Gastroesophageal sphincter (tissue), 3 donors: ENCODE results near the gene TAF1.

Experiments
- EP300 ChIP-seq: sonication (generic); formaldehyde crosslinking; IDR thresholded peaks from one replicate; pipeline ENCODE4 v1.6.1; 2017; ENCODE audit warnings: antibody characterized with exemption, mild to moderate bottlenecking
- POLR2A ChIP-seq, 2 donors: fragments of 450-650 bp; IDR thresholded peaks; one replicate each; pipeline ENCODE4 v1.6.1; 2017; ENCODE audit warnings: antibody characterized with exemption in 2 of 2, mild to moderate bottlenecking in 2 of 2, moderate library complexity in 1 of 2
- TF ChIP-seq, protein P1 (sequence below), 4 experiments: fragments of 200-600 bp in 2 of 4; fragments of 450-650 bp in 2 of 4; sonication (generic) in 1 of 4; IDR thresholded peaks; one replicate each; pipeline ENCODE4 v1.5.1; 2017 to 2019; ENCODE audit warnings: antibody characterized with exemption in 4 of 4, mild to moderate bottlenecking in 2 of 4, moderate library complexity in 2 of 4

DNA sequence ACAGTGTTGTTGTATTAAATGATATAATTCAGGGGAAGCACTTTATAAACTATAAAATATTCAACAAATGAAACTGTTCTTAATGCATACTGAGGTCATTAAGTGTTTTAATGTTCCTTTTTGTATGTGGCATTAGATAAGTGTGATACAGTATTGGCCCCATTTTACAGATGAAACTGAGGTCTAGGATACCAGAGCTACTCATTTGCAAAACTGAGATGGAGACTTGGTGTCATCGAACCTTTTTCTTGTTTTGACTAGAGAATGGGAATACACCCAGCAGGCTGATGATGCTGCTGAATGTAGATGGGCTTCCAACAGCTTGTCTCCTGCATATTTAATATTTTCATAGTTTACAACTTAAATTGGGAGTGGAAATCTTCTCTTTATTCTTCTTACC is 34.6 kb downstream of the TAF1 start:
- TF ChIP-seq POLR2A (IDR thresholded peaks at IDR 0.05), result no peak
- TF ChIP-seq, protein P1, sequence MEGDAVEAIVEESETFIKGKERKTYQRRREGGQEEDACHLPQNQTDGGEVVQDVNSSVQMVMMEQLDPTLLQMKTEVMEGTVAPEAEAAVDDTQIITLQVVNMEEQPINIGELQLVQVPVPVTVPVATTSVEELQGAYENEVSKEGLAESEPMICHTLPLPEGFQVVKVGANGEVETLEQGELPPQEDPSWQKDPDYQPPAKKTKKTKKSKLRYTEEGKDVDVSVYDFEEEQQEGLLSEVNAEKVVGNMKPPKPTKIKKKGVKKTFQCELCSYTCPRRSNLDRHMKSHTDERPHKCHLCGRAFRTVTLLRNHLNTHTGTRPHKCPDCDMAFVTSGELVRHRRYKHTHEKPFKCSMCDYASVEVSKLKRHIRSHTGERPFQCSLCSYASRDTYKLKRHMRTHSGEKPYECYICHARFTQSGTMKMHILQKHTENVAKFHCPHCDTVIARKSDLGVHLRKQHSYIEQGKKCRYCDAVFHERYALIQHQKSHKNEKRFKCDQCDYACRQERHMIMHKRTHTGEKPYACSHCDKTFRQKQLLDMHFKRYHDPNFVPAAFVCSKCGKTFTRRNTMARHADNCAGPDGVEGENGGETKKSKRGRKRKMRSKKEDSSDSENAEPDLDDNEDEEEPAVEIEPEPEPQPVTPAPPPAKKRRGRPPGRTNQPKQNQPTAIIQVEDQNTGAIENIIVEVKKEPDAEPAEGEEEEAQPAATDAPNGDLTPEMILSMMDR (IDR thresholded peaks at IDR 0.05), result no peak
- no peak for TF ChIP-seq EP300
